Activated naive CD4-positive, alpha-beta T cell treated with anti-CD3 and anti-CD28 coated beads, Interleukin-2, amount 10 ng/mL, durations not matched to agents 7 days and 5 days (primary cell): Measurements from ENCODE around the gene ZNF830.
"Not testable (repeated sequence)": the region's sequence is repeated elsewhere in the genome, so short reads cannot be mapped to it uniquely, and the experiment has no call there.

Experiments used
- CTCF ChIA-PET: fragments of 350-600 bp; sonication (Branson Sonifier 250); formaldehyde crosslinking; loops from one replicate; lab custom pipeline; 2021; ENCODE audit warnings: antibody characterized with exemption; lab: Charles Lee
- DNase-seq: peaks from one replicate; pipeline ENCODE4 v3.0.0-alpha.2; 2020
- H3K27ac Mint-ChIP-seq: one replicate; pipeline ENCODE4 v1.8.0; 2021; ENCODE audit warnings: mild to moderate bottlenecking, moderate library complexity, mixed read lengths
- H3K27me3 Mint-ChIP-seq: one replicate; pipeline ENCODE4 v1.8.0; 2021; ENCODE audit warnings: mild to moderate bottlenecking, mixed read lengths
- H3K36me3 Mint-ChIP-seq: one replicate; pipeline ENCODE4 v1.8.0; 2021; ENCODE audit warnings: mixed read lengths
- H3K4me1 Mint-ChIP-seq: one replicate; pipeline ENCODE4 v1.8.0; 2021; ENCODE audit warnings: mixed read lengths
- H3K4me3 Mint-ChIP-seq: one replicate; pipeline ENCODE4 v1.8.0; 2021; ENCODE audit warnings: mild to moderate bottlenecking, moderate library complexity, mixed read lengths
- H3K9me3 Mint-ChIP-seq: one replicate; pipeline ENCODE4 v1.8.0; 2021; ENCODE audit warnings: mixed read lengths

Gene ZNF830

GRCh38 chr17:35000965-35001364 lies 39.6 kb downstream of the ZNF830 start:
- not testable (repeated sequence) for DNase-seq, H3K27me3 Mint-ChIP-seq, H3K27ac Mint-ChIP-seq, H3K9me3 Mint-ChIP-seq, H3K4me3 Mint-ChIP-seq, H3K4me1 Mint-ChIP-seq
- H3K36me3 Mint-ChIP-seq = peaks cover 13% of the 10 kb centered on the region
- CTCF ChIA-PET = interaction anchor here (1.1 to 8.4 kb wide), 4 partner anchors 63 to 458 kb away, joined by 3 to 114 read pairs (median 14); partner anchors contain the start of genes FNDC8, RAD51D and RFFL

GRCh38 chr17:35001549-35001948 lies 40.2 kb downstream of the ZNF830 start:
- CTCF ChIA-PET = interaction anchor here (1.1 to 1.9 kb wide), 3 partner anchors 62 to 459 kb away, joined by 3 to 7 read pairs (median 5); partner anchors contain the start of gene RFFL
- Mint-ChIP-seq H3K27ac (no peak overlapping the region), H3K4me3 (no peak overlapping the region), H3K36me3 (peaks cover 9% of the 10 kb centered on the region), H3K4me1 (peaks cover 5% of the 10 kb centered on the region), H3K27me3 (no peaks in the 10 kb centered on the region), H3K9me3 (no peaks in the 10 kb centered on the region)
- DNase-seq = no peak

GRCh38 chr17:35002876-35003551 lies 41.7 kb downstream of the ZNF830 start:
- Mint-ChIP-seq H3K27ac (no peak overlapping the region), H3K36me3 (peaks cover 16% of the 10 kb centered on the region), H3K4me3 (no peak overlapping the region), H3K9me3 (no peaks in the 10 kb centered on the region), H3K4me1 (peaks cover 5% of the 10 kb centered on the region), H3K27me3 (no peaks in the 10 kb centered on the region)
- CTCF ChIA-PET = interaction anchor here (0.7 to 1.9 kb wide), 4 partner anchors 20 to 87 kb away, joined by 3 to 7 read pairs (median 4); partner anchors contain the start of gene RFFL
- DNase-seq = no peak

GRCh38 chr17:35003778-35004177 lies 42.4 kb downstream of the ZNF830 start:
- Mint-ChIP-seq H3K4me3 (no peak overlapping the region), H3K4me1 (no peaks in the 10 kb centered on the region), H3K27ac (no peak overlapping the region), H3K9me3 (no peaks in the 10 kb centered on the region), H3K36me3 (peaks cover 15% of the 10 kb centered on the region), H3K27me3 (no peaks in the 10 kb centered on the region)
- CTCF ChIA-PET = interaction anchor here (1.5 kb wide), 1 partner anchor 86 kb away, joined by 3 read pairs; no protein-coding TSS in a partner anchor
- DNase-seq = no peak

- Mint-ChIP-seq H3K4me3 (no peak overlapping the region), H3K27ac (no peak overlapping the region), H3K27me3 (no peaks in the 10 kb centered on the region), H3K36me3 (peaks cover 29% of the 10 kb centered on the region), H3K9me3 (no peaks in the 10 kb centered on the region), H3K4me1 (no peaks in the 10 kb centered on the region)
- no peak for DNase-seq
- CTCF ChIA-PET = interaction anchor here (0.8 kb wide), 1 partner anchor 57 kb away, joined by 3 read pairs; the partner anchor contains the start of gene RFFL
Observed at GRCh38 chr17:35006345-35006744, 45.0 kb downstream of the ZNF830 start.

GRCh38 chr17:35006961-35007360 lies 45.6 kb downstream of the ZNF830 start:
- no peak overlapping the region for H3K4me3 Mint-ChIP-seq
- no peaks in the 10 kb centered on the region for H3K4me1 Mint-ChIP-seq
- DNase-seq = no peak
- no peak overlapping the region for H3K27ac Mint-ChIP-seq
- no peaks in the 10 kb centered on the region for H3K27me3 Mint-ChIP-seq
- no peaks in the 10 kb centered on the region for H3K9me3 Mint-ChIP-seq
- CTCF ChIA-PET = no interaction called here
- H3K36me3 Mint-ChIP-seq = peaks cover 30% of the 10 kb centered on the region

- Mint-ChIP-seq H3K36me3 (peaks cover 41% of the 10 kb centered on the region), H3K27ac (no peak overlapping the region), H3K4me3 (no peak overlapping the region), H3K4me1 (no peaks in the 10 kb centered on the region), H3K9me3 (no peaks in the 10 kb centered on the region), H3K27me3 (no peaks in the 10 kb centered on the region)
- CTCF ChIA-PET = interaction anchor here (1.5 kb wide), 1 partner anchor 11 kb away, joined by 4 read pairs; no protein-coding TSS in a partner anchor
- DNase-seq = no peak
Observed at GRCh38 chr17:35010093-35010492, 48.8 kb downstream of the ZNF830 start.

GRCh38 chr17:35011671-35012216 lies 50.4 kb downstream of the ZNF830 start:
- no peaks in the 10 kb centered on the region for H3K4me1 Mint-ChIP-seq
- peaks cover 55% of the 10 kb centered on the region for H3K36me3 Mint-ChIP-seq
- no peak for DNase-seq
- no peaks in the 10 kb centered on the region for H3K27me3 Mint-ChIP-seq
- H3K4me3 Mint-ChIP-seq = no peak overlapping the region
- H3K9me3 Mint-ChIP-seq = no peaks in the 10 kb centered on the region
- no peak overlapping the region for H3K27ac Mint-ChIP-seq
- CTCF ChIA-PET = interaction anchor here (2.7 kb wide), 1 partner anchor 11 kb away, joined by 9 read pairs; no protein-coding TSS in a partner anchor
